IPS-18a (cell line): ENCODE results near the gene ACOT11.

Experiments
- H3K27ac ChIP-seq: one replicate; pipeline ENCODE4 v1.5.1; 2013; ENCODE audit warnings: low read length
- H3K27me3 ChIP-seq: one replicate; pipeline ENCODE4 v1.6.1; 2013; ENCODE audit warnings: mild to moderate bottlenecking, low read length; ENCODE audit not compliant: control insufficient read depth, insufficient read depth
- H3K36me3 ChIP-seq: one replicate; pipeline ENCODE4 v1.6.1; 2013; ENCODE audit warnings: low read depth, low read length; ENCODE audit not compliant: control insufficient read depth
- H3K4me1 ChIP-seq: one replicate; pipeline ENCODE4 v1.6.1; 2013; ENCODE audit warnings: low read depth, low read length; ENCODE audit not compliant: control insufficient read depth
- H3K4me3 ChIP-seq: one replicate; pipeline ENCODE4 v1.5.1; 2013; ENCODE audit warnings: low read length
- H3K9ac ChIP-seq: one replicate; pipeline ENCODE4 v1.6.1; 2013; ENCODE audit warnings: mild to moderate bottlenecking, low read length, moderate library complexity
- H3K9me3 ChIP-seq: one replicate; pipeline ENCODE4 v1.6.1; 2013; ENCODE audit warnings: low read depth, low read length; ENCODE audit not compliant: control insufficient read depth

Gene ACOT11

GRCh38 chr1:54597455-54598030 is 49.5 kb downstream of the ACOT11 start:
- H3K27me3 ChIP-seq, result no peaks in the 10 kb centered on the region
- H3K9me3 ChIP-seq, result no peaks in the 10 kb centered on the region
- H3K36me3 ChIP-seq, result no peaks in the 10 kb centered on the region
- H3K9ac ChIP-seq, result no peak overlapping the region
- no peak overlapping the region for H3K27ac ChIP-seq
- H3K4me3 ChIP-seq, result no peak overlapping the region
- H3K4me1 ChIP-seq, result no peaks in the 10 kb centered on the region

- no peak overlapping the region for H3K4me3 ChIP-seq
- H3K27ac ChIP-seq, result no peak overlapping the region
- no peaks in the 10 kb centered on the region for H3K36me3 ChIP-seq
- H3K27me3 ChIP-seq, result no peaks in the 10 kb centered on the region
- no peaks in the 10 kb centered on the region for H3K9me3 ChIP-seq
- H3K4me1 ChIP-seq, result no peaks in the 10 kb centered on the region
- no peak overlapping the region for H3K9ac ChIP-seq
Measured at GRCh38 chr1:54599211-54599823, 51.3 kb downstream of the ACOT11 start.

GRCh38 chr1:54600947-54601721 is 53.1 kb downstream of the ACOT11 start:
- H3K9me3 ChIP-seq, result no peaks in the 10 kb centered on the region
- no peaks in the 10 kb centered on the region for H3K4me1 ChIP-seq
- H3K36me3 ChIP-seq, result no peaks in the 10 kb centered on the region
- H3K27me3 ChIP-seq, result no peaks in the 10 kb centered on the region
- no peak overlapping the region for H3K4me3 ChIP-seq
- H3K9ac ChIP-seq, result no peak overlapping the region
- no peak overlapping the region for H3K27ac ChIP-seq

- Histone ChIP-seq H3K27ac (no peak overlapping the region), H3K4me3 (no peak overlapping the region)
Measured at GRCh38 chr1:54601730-54602129, 53.7 kb downstream of the ACOT11 start.

GRCh38 chr1:54602554-54602953 is 54.5 kb downstream of the ACOT11 start:
- H3K27me3 ChIP-seq, result no peaks in the 10 kb centered on the region
- no peaks in the 10 kb centered on the region for H3K4me1 ChIP-seq
- H3K36me3 ChIP-seq, result no peaks in the 10 kb centered on the region
- H3K4me3 ChIP-seq, result no peak overlapping the region
- no peak overlapping the region for H3K27ac ChIP-seq
- H3K9me3 ChIP-seq, result no peaks in the 10 kb centered on the region
- no peak overlapping the region for H3K9ac ChIP-seq

More at GRCh38 chr1:54601730-54602129, 53.7 kb downstream of the ACOT11 start:
- Histone ChIP-seq H3K9me3 (no peaks in the 10 kb centered on the region), H3K36me3 (no peaks in the 10 kb centered on the region), H3K27me3 (no peaks in the 10 kb centered on the region), H3K9ac (no peak overlapping the region), H3K4me1 (no peaks in the 10 kb centered on the region)

GRCh38 chr1:54603241-54603640 is 55.2 kb downstream of the ACOT11 start:
- Histone ChIP-seq H3K4me1 (no peaks in the 10 kb centered on the region), H3K27me3 (no peaks in the 10 kb centered on the region), H3K4me3 (no peak overlapping the region), H3K9ac (no peak overlapping the region), H3K36me3 (no peaks in the 10 kb centered on the region), H3K9me3 (no peaks in the 10 kb centered on the region), H3K27ac (no peak overlapping the region)

GRCh38 chr1:54604051-54604450 is 56.0 kb downstream of the ACOT11 start:
- Histone ChIP-seq H3K4me1 (no peaks in the 10 kb centered on the region), H3K27ac (no peak overlapping the region), H3K27me3 (no peaks in the 10 kb centered on the region), H3K9me3 (no peaks in the 10 kb centered on the region), H3K36me3 (no peaks in the 10 kb centered on the region), H3K4me3 (no peak overlapping the region), H3K9ac (no peak overlapping the region)

GRCh38 chr1:54604572-54605370 is 56.7 kb downstream of the ACOT11 start:
- H3K4me3 ChIP-seq, result no peak overlapping the region
- H3K27ac ChIP-seq, result no peak overlapping the region
- no peaks in the 10 kb centered on the region for H3K36me3 ChIP-seq
- H3K9ac ChIP-seq, result no peak overlapping the region
- no peaks in the 10 kb centered on the region for H3K27me3 ChIP-seq
- H3K9me3 ChIP-seq, result no peaks in the 10 kb centered on the region
- no peaks in the 10 kb centered on the region for H3K4me1 ChIP-seq

GRCh38 chr1:54606096-54606989 is 58.3 kb downstream of the ACOT11 start:
- Histone ChIP-seq H3K36me3 (no peaks in the 10 kb centered on the region), H3K4me3 (no peak overlapping the region), H3K27ac (no peak overlapping the region), H3K4me1 (no peaks in the 10 kb centered on the region), H3K9me3 (no peaks in the 10 kb centered on the region), H3K9ac (no peak overlapping the region), H3K27me3 (no peaks in the 10 kb centered on the region)

GRCh38 chr1:54606990-54607325 is 58.9 kb downstream of the ACOT11 start:
- no peak overlapping the region for H3K4me3 ChIP-seq
- H3K27ac ChIP-seq, result no peak overlapping the region
- peaks cover 3% of the 10 kb centered on the region for H3K4me1 ChIP-seq
- no peak overlapping the region for H3K9ac ChIP-seq
- no peaks in the 10 kb centered on the region for H3K36me3 ChIP-seq
- H3K9me3 ChIP-seq, result no peaks in the 10 kb centered on the region
- H3K27me3 ChIP-seq, result no peaks in the 10 kb centered on the region
